Osteoblast (primary cell): Measurements from ENCODE around the gene MTARC2. TPM values are rescaled to one million over a fixed set of nuclear protein-coding genes. Genes with fewer than 3 reads are reported as not detected.

Source experiments
- DNase-seq: peaks from one replicate; pipeline ENCODE4 v3.0.0; 2011; ENCODE audit warnings: low spot score, mixed read lengths; ENCODE audit not compliant: insufficient read length; ENCODE audit errors: missing footprints
- H2AFZ ChIP-seq: 2 replicates; pipeline ENCODE4 v1.6.0; 2011; ENCODE audit warnings: mild to moderate bottlenecking, low read length
- H3K27ac ChIP-seq: 2 replicates; pipeline ENCODE4 v1.5.1; 2011; ENCODE audit warnings: mild to moderate bottlenecking, low read depth, low read length, moderate library complexity
- H3K27me3 ChIP-seq: 2 replicates; pipeline ENCODE4 v1.6.0; 2012; ENCODE audit warnings: mild to moderate bottlenecking, control low read depth, inconsistent platforms, low read length, moderate library complexity; ENCODE audit not compliant: insufficient read depth
- H3K36me3 ChIP-seq: 2 replicates; pipeline ENCODE4 v1.5.1; 2011; ENCODE audit warnings: mild to moderate bottlenecking, low read length, control low read depth, moderate library complexity; ENCODE audit not compliant: insufficient read depth
- H3K4me1 ChIP-seq: 2 replicates; pipeline ENCODE4 v1.5.1; 2011; ENCODE audit warnings: mild to moderate bottlenecking, low read length, control low read depth, moderate library complexity; ENCODE audit not compliant: insufficient read depth
- H3K4me2 ChIP-seq: 2 replicates; pipeline ENCODE4 v1.6.0; 2011; ENCODE audit warnings: mild to moderate bottlenecking, low read length; ENCODE audit not compliant: insufficient read depth
- H3K4me3 ChIP-seq: fragments of 200-600 bp; sonication (generic); 3 replicates; pipeline ENCODE4 v1.5.1; 2012; ENCODE audit warnings: mild to moderate bottlenecking, low read length, inconsistent platforms; ENCODE audit not compliant: insufficient read depth
- H3K79me2 ChIP-seq: 2 replicates; pipeline ENCODE4 v1.6.0; 2012; ENCODE audit warnings: mild to moderate bottlenecking, low read length, control low read depth, inconsistent platforms; ENCODE audit not compliant: insufficient read depth
- H3K9me3 ChIP-seq: 2 replicates; pipeline ENCODE4 v1.5.1; 2011; ENCODE audit warnings: low read depth, low read length, control low read depth
- H4K20me1 ChIP-seq: 2 replicates; pipeline ENCODE4 v1.6.0; 2012; ENCODE audit warnings: mild to moderate bottlenecking, low read length, control low read depth; ENCODE audit not compliant: insufficient read depth
- total RNA-seq: library from RNA; depleted of rRNA; stranded (reverse); fragments of >200 nt; gene quantifications from 2 replicates; pipeline ENCODE4 v1.2.3, GENCODE V29; 2012
- TF ChIP-seq, protein P1 (sequence below): IDR thresholded peaks from 2 replicates; pipeline ENCODE4 v1.5.1; 2011; ENCODE audit warnings: mild to moderate bottlenecking, low read depth, low read length, moderate library complexity; ENCODE audit errors: extremely low read depth

MTARC2 gene
- total RNA-seq, 1 donor = 9.4 TPM

- peaks cover 6% of the 10 kb centered on the region for H3K27me3 ChIP-seq
- no peaks in the 10 kb centered on the region for H3K79me2 ChIP-seq
- no peaks in the 10 kb centered on the region for H3K4me1 ChIP-seq
- no peaks in the 10 kb centered on the region for H4K20me1 ChIP-seq
- no peak overlapping the region for H3K4me2 ChIP-seq
- H3K4me3 ChIP-seq = no peak overlapping the region
- TF ChIP-seq, protein P1, sequence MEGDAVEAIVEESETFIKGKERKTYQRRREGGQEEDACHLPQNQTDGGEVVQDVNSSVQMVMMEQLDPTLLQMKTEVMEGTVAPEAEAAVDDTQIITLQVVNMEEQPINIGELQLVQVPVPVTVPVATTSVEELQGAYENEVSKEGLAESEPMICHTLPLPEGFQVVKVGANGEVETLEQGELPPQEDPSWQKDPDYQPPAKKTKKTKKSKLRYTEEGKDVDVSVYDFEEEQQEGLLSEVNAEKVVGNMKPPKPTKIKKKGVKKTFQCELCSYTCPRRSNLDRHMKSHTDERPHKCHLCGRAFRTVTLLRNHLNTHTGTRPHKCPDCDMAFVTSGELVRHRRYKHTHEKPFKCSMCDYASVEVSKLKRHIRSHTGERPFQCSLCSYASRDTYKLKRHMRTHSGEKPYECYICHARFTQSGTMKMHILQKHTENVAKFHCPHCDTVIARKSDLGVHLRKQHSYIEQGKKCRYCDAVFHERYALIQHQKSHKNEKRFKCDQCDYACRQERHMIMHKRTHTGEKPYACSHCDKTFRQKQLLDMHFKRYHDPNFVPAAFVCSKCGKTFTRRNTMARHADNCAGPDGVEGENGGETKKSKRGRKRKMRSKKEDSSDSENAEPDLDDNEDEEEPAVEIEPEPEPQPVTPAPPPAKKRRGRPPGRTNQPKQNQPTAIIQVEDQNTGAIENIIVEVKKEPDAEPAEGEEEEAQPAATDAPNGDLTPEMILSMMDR = no peak
- DNase-seq = no peak
- no peaks in the 10 kb centered on the region for H3K36me3 ChIP-seq
- H3K27ac ChIP-seq = no peak overlapping the region
- no peak overlapping the region for H2AFZ ChIP-seq
- H3K9me3 ChIP-seq = no peaks in the 10 kb centered on the region
Measured at GRCh38 chr1:220706480-220706879, 41.6 kb upstream of the MTARC2 start.

GRCh38 chr1:220707160-220707559 is 41.0 kb upstream of the MTARC2 start:
- Histone ChIP-seq H3K36me3 (no peaks in the 10 kb centered on the region), H3K27me3 (no peaks in the 10 kb centered on the region), H3K79me2 (no peaks in the 10 kb centered on the region), H3K9me3 (no peaks in the 10 kb centered on the region), H3K4me2 (no peak overlapping the region), H2AFZ (no peak overlapping the region), H3K4me3 (no peak overlapping the region), H3K27ac (no peak overlapping the region), H3K4me1 (no peaks in the 10 kb centered on the region), H4K20me1 (no peaks in the 10 kb centered on the region)
- TF ChIP-seq, protein P1 = no peak
- no peak for DNase-seq

DNA sequence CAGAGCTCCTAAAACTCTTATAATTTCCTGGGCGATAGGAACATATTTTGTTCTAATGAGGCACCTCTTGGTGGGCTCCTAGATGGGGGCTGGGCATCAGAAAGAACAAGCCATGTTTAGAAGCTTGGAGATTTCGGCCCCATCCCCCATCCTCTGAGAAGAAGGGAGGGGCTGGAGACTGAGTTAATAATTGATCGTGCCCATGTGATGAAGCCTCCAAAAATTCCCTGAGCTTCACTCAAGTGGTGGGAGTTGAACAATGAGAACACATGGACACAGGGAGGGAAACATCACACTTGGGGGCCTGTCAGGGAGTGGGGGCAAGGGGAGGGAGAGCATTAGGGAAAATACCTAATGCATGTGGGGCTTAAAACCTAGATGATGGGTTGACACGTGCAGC is 39.9 kb upstream of the MTARC2 start:
- Histone ChIP-seq H4K20me1 (no peaks in the 10 kb centered on the region), H3K36me3 (no peaks in the 10 kb centered on the region), H3K4me3 (no peak overlapping the region), H3K79me2 (no peaks in the 10 kb centered on the region), H3K27me3 (no peaks in the 10 kb centered on the region), H3K9me3 (no peaks in the 10 kb centered on the region), H3K4me1 (no peaks in the 10 kb centered on the region), H3K4me2 (no peak overlapping the region), H2AFZ (no peak overlapping the region), H3K27ac (no peak overlapping the region)
- DNase-seq = no peak
- TF ChIP-seq, protein P1 = no peak

- no peaks in the 10 kb centered on the region for H3K9me3 ChIP-seq
- no peak overlapping the region for H3K27ac ChIP-seq
- no peaks in the 10 kb centered on the region for H3K36me3 ChIP-seq
- no peak overlapping the region for H2AFZ ChIP-seq
- no peaks in the 10 kb centered on the region for H3K79me2 ChIP-seq
- no peaks in the 10 kb centered on the region for H3K4me1 ChIP-seq
- no peak for DNase-seq
- no peak overlapping the region for H3K4me2 ChIP-seq
- H3K4me3 ChIP-seq = no peak overlapping the region
- TF ChIP-seq, protein P1 = no peak
- no peaks in the 10 kb centered on the region for H3K27me3 ChIP-seq
- no peaks in the 10 kb centered on the region for H4K20me1 ChIP-seq
Measured at GRCh38 chr1:220708936-220709801, 39.0 kb upstream of the MTARC2 start.
